ENCODE results near the gene ASB10.

The ASB10 gene

DNA sequence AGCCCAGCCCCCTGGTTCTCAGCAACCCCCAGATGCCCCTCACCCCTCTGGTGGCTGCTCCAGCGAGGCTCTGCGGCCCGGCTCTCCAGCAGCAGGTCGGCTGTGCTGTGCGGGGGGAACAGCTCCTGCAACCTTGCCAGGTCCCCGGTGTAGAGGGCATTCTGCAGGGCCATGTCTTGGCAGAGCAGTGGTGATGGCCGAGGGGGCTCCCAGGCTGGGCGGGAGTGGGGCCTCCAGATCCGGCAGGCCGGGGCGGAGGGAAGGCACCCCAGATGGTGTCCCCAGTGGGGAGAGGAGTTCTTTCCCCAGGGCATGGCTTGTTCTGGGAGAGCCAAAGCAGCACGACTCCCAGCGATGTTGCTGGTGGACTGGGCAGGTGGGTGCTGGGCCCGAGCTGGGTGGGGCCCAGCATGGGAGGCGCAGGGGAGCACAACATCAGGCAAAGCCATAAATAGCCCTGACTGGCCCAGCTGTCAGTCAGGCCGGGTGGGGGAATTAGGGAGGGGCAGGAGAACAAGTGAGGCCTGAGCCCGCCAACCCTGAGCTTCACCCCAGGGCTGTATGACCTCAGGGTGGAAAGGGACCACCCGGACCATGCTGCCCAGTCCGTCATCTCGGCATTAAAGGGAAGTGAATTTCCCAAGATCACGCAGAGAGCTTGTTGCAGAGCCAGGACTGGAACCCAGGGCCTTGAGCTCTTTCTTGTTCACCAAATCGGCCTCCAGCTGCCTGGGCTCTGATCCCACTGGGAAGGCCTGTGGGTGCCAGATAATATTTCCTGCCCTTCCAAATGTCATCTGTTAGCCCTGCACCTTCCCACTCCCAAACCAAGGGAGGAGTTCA is 580 bp upstream of the ASB10 start:
- no peak for TF ChIP-seq CTCF (IDR thresholded peaks at IDR 0.05; ENCODE audit: borderline replicate concordance, extremely low read depth, low read length, poor library complexity, severe bottlenecking)
- no peak for TF ChIP-seq EZH2 (IDR thresholded peaks at IDR 0.05; ENCODE audit: borderline replicate concordance, low read depth, low read length, severe bottlenecking)
- Histone ChIP-seq H3K4me3 (ENCODE audit: low read depth in 1 of 2, low read length in 2 of 2) (no peak overlapping the region), H3K36me3 (ENCODE audit: insufficient read depth, low read length) (no peaks in the 10 kb centered on the region), H3K27me3 (ENCODE audit: insufficient read depth, low read length, poor library complexity) (peaks cover 8% of the 10 kb centered on the region), H2AFZ (ENCODE audit: low read depth, low read length) (no peak overlapping the region), H4K20me1 (ENCODE audit: insufficient read depth, low read length) (no peaks in the 10 kb centered on the region; the same call in 1 of the 2 replicates), H3K4me1 (ENCODE audit: insufficient read depth, low read length) (no peaks in the 10 kb centered on the region), H3K4me2 (ENCODE audit: insufficient read depth, low read length) (no peak overlapping the region), H3K9ac (ENCODE audit: low read depth, low read length) (no peak overlapping the region), H3K27ac (ENCODE audit: low read length) (no peak overlapping the region), H3K79me2 (ENCODE audit: insufficient read depth, low read length) (no peaks in the 10 kb centered on the region), H3K9me3 (ENCODE audit: insufficient read depth, low read length, severe bottlenecking) (no peaks in the 10 kb centered on the region)
- no peak for DNase-seq
- ATAC-seq (ENCODE audit: insufficient read depth, low read depth): no peak

GRCh38 chr7:151185762-151186639 is 1.0 kb downstream of the ASB10 start:
- H3K4me2 ChIP-seq (ENCODE audit: insufficient read depth, low read length): no peak overlapping the region
- no peak for DNase-seq
- no peaks in the 10 kb centered on the region for H3K36me3 ChIP-seq (ENCODE audit: insufficient read depth, low read length)
- no peak overlapping the region for H3K27ac ChIP-seq (ENCODE audit: low read length)
- no peak for TF ChIP-seq EZH2 (IDR thresholded peaks at IDR 0.05; ENCODE audit: borderline replicate concordance, low read depth, low read length, severe bottlenecking)
- no peak for TF ChIP-seq CTCF (IDR thresholded peaks at IDR 0.05; ENCODE audit: borderline replicate concordance, extremely low read depth, low read length, poor library complexity, severe bottlenecking)
- H4K20me1 ChIP-seq (ENCODE audit: insufficient read depth, low read length): no peaks in the 10 kb centered on the region; the same call in 1 of the 2 replicates
- H3K4me3 ChIP-seq (ENCODE audit: low read depth in 1 of 2, low read length in 2 of 2): no peak overlapping the region
- ATAC-seq (ENCODE audit: insufficient read depth, low read depth): no peak
- H3K9ac ChIP-seq (ENCODE audit: low read depth, low read length): no peak overlapping the region
- H3K27me3 ChIP-seq (ENCODE audit: insufficient read depth, low read length, poor library complexity): peaks cover 3% of the 10 kb centered on the region
- no peak overlapping the region for H2AFZ ChIP-seq (ENCODE audit: low read depth, low read length)
- H3K9me3 ChIP-seq (ENCODE audit: insufficient read depth, low read length, severe bottlenecking): no peaks in the 10 kb centered on the region
- no peaks in the 10 kb centered on the region for H3K79me2 ChIP-seq (ENCODE audit: insufficient read depth, low read length)
- H3K4me1 ChIP-seq (ENCODE audit: insufficient read depth, low read length): no peaks in the 10 kb centered on the region

DNA sequence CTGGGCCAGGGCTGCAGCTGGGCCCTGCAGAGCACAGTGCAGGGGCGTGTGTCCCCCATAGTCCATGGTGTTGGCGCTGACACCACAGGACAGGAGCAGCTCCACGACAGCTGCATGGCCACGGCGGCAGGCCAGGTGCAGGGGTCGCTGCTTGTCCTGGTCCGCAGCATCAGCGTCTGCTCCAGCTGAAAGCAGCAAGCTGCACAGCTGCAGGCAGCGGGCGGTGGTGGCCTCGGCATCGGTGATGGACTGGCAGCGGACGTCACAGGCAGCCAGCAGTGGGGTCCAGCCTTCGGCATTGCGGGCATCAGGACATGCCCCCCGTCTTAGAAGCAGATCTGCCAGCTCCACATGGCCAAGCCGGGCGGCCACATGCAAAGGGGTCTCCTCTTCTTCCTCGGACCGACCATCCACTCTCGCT is 6.0 kb downstream of the ASB10 start:
- peaks cover 16% of the 10 kb centered on the region for H3K27me3 ChIP-seq (ENCODE audit: insufficient read depth, low read length, poor library complexity)
- H3K27ac ChIP-seq (ENCODE audit: low read length): no peak overlapping the region
- H3K36me3 ChIP-seq (ENCODE audit: insufficient read depth, low read length): no peaks in the 10 kb centered on the region
- H3K9ac ChIP-seq (ENCODE audit: low read depth, low read length): no peak overlapping the region
- no peak overlapping the region for H2AFZ ChIP-seq (ENCODE audit: low read depth, low read length)
- no peaks in the 10 kb centered on the region for H3K4me1 ChIP-seq (ENCODE audit: insufficient read depth, low read length)
- no peaks in the 10 kb centered on the region for H3K79me2 ChIP-seq (ENCODE audit: insufficient read depth, low read length)
- no peaks in the 10 kb centered on the region for H3K9me3 ChIP-seq (ENCODE audit: insufficient read depth, low read length, severe bottlenecking)
- DNase-seq (no peak), ATAC-seq (ENCODE audit: insufficient read depth, low read depth) (no peak)
- no peak overlapping the region for H3K4me2 ChIP-seq (ENCODE audit: insufficient read depth, low read length)
- H4K20me1 ChIP-seq (ENCODE audit: insufficient read depth, low read length): 0 out of 2 replicates have a peak, but pooled peaks cover 6% of the 10 kb centered on the region
- no peak overlapping the region for H3K4me3 ChIP-seq (ENCODE audit: low read depth in 1 of 2, low read length in 2 of 2)
- no peak for TF ChIP-seq CTCF (IDR thresholded peaks at IDR 0.05; ENCODE audit: borderline replicate concordance, extremely low read depth, low read length, poor library complexity, severe bottlenecking)
- no peak for TF ChIP-seq EZH2 (IDR thresholded peaks at IDR 0.05; ENCODE audit: borderline replicate concordance, low read depth, low read length, severe bottlenecking)

Data from DND-41 (cell line).